Measurements from ENCODE around the gene IFI16.
"Not testable (repeated sequence)": the region's sequence is repeated elsewhere in the genome, so short reads cannot be mapped to it uniquely, and the experiment has no call there.

Gene IFI16

GRCh38 chr1:159008744-159009188 is 941 bp upstream of the IFI16 start:
- peak in 1 of 2 donors; percentile 41 for DNase-seq (ENCODE audit: low read depth in 2 of 2)

GRCh38 chr1:159009287-159009686 is 420 bp upstream of the IFI16 start:
- no peak for DNase-seq (ENCODE audit: low read depth in 2 of 2)

- DNase-seq (ENCODE audit: low read depth in 2 of 2) = no peak
Measured at GRCh38 chr1:159010391-159010790, 684 bp downstream of the IFI16 start.

- DNase-seq (ENCODE audit: low read depth in 2 of 2) = not testable (repeated sequence)
Measured at GRCh38 chr1:159011001-159011400, 1.3 kb downstream of the IFI16 start.

DNA sequence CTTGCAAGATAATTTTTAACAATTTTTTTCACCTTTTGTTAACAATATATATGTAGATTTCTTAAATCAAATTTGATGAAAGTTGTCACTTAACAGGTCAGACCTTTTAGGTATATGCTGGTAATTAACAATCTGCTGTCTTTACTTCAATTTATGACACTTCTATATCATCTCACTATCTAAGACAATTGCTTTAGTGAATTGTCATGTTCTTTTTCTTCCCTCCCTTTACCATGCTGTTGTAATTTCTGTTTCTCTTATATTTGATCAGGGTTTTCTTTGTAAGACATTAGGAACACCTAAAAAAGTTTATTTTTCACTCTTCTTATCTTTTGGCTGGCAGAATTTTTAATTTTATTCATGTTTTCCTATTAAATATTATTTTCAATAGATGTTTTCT is 2.0 kb downstream of the IFI16 start:
- DNase-seq (ENCODE audit: low read depth in 2 of 2) = no peak

GRCh38 chr1:159012495-159012894 is 2.8 kb downstream of the IFI16 start:
- no peak for DNase-seq (ENCODE audit: low read depth in 2 of 2)

GRCh38 chr1:159014003-159014571 is 4.4 kb downstream of the IFI16 start:
- no peak for DNase-seq (ENCODE audit: low read depth in 2 of 2)

GRCh38 chr1:159014851-159015250 is 5.1 kb downstream of the IFI16 start:
- no peak for DNase-seq (ENCODE audit: low read depth in 2 of 2)

DNA sequence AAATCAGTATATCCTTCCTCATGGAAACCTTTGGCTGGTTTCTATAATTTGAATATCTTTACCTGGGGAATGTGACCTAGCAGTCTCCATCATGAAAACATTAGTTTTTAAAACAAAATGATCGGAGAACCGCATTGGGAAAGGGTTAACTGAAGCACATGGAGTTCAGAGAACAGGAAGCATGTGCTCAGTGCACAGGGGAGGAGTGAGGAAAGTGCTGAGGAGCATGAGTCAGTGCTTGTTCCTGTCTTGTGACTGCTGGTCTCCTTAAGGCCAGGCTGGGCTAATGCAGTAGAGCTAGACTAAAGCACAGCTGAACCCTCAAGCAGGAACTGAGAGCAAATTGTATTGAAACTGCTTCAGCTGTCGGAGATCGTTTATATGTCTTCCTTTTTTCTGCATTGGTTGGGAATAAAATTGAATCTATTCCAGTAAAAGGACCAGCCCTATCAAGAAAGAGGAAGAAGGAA is 5.8 kb downstream of the IFI16 start:
- peak in 1 of 2 donors; percentile 62 for DNase-seq (ENCODE audit: low read depth in 2 of 2)

GRCh38 chr1:159023723-159024122 is 14.0 kb downstream of the IFI16 start:
- no peak for DNase-seq (ENCODE audit: low read depth in 2 of 2)

DNA sequence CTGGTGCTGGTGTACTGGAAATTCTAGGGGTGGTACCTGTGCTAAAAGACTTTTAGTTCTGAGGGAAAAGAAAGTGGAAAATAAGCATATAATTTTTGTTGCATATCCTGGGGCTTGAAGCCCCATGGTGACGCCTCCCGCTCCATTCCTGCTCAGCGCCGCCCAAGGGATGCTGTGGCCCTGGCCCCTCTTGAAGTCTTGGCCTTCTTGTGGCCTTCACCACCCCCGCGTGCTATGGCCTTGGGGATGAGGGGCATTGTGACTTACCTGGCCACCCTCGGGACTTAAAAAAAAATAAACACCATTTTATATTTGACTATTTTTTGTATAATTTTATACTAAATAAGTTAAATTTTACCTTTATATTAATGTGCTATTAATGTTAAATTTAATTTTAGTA is 15.3 kb downstream of the IFI16 start:
- no peak for DNase-seq (ENCODE audit: low read depth in 2 of 2)

GRCh38 chr1:159026841-159027240 is 17.1 kb downstream of the IFI16 start:
- not testable (repeated sequence) for DNase-seq (ENCODE audit: low read depth in 2 of 2)

GRCh38 chr1:159030311-159030710 is 20.6 kb downstream of the IFI16 start:
- DNase-seq (ENCODE audit: low read depth in 2 of 2) = no peak

DNA sequence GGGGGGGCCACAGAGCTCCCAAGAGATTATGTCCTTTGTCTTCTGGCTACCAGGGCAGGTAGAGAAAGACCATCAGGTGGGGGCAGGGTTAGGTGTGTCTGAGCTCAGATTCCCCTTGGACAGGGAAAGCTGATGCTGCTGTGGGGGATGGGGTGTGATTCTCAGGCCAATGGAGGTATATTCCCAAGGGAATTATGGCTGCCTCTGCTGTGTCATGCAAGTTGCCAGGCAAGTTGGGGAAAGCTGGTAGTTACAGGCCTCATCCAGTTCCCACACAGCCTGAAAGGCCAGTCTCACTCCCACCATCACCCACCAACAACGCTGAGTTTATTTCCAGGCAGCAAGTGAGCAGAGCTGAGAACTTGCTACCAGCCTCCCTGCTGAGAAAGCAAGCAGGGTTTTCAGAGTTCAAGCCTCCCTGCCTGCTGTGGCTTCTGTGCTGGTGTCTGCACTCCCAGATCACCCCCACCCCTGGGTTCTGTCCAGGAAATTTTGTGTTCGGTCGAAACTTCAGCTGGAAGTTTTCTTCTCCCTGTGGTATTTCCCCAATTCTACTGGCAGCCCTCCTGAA is 21.3 kb downstream of the IFI16 start:
- DNase-seq (ENCODE audit: low read depth in 2 of 2) = no peak

- no peak for DNase-seq (ENCODE audit: low read depth in 2 of 2)
Measured at GRCh38 chr1:159040206-159040605, 30.5 kb downstream of the IFI16 start.

DNA sequence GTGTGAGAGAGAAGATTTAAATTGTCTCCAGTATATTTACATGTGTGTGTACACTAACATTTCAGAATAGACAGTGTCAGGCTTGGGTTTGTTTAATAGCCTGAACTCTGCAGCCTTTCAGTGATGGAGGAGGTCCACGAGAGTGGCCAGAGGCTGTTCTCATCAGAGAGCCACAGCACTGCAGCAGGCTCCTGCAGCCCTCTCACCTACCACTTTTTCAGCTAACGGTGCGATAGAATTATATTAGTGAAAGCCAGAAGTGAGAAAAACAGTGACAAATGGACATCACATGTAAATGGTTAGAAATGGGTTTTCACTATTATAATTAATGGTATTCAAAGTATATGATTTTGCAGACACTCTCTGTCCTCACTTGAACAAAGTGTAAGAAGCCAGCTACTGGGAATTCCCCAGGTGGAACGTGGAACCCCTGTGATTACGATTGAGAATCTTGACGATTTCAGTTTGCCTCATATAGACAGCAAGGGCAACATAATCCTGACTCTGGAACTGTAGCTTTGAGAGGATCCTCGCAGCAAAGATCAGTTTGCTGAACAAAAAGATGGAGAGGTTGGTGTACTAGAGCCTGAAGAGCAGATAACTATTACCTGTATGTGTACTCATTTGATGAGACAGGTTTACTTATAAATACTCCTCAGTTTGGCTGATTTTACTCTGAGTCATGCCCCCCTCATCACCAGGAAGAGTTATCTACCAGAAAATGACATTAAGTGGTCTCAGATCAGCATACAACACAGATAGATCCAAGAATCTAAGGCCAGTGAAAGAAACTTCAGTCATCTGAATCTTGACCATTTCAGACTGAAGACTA is 31.4 kb downstream of the IFI16 start:
- no peak for DNase-seq (ENCODE audit: low read depth in 2 of 2)

DNA sequence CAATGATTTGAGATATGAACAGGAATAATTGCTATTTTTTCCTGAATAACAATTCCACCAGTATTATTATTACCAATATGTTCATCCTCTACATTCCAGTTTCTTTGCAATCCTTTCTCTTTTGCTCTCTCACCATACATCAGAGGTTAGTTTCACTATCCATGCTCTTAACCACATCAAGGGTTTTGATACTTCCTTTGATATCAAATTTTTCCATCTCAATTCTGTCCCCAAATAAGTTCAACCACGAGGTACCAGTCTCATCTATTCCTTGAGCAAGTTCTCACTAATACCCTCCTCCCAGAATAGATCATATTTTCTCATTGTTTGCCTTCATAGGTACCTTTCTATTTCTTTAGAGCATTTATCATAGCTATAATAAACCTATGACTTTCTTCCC is 36.8 kb downstream of the IFI16 start:
- DNase-seq (ENCODE audit: low read depth in 2 of 2) = not testable (repeated sequence)

- no peak for DNase-seq (ENCODE audit: low read depth in 2 of 2)
Measured at GRCh38 chr1:159051436-159051835, 41.7 kb downstream of the IFI16 start.

GRCh38 chr1:159054427-159054826 is 44.7 kb downstream of the IFI16 start:
- no peak for DNase-seq (ENCODE audit: low read depth in 2 of 2)

GRCh38 chr1:159055181-159055641 is 45.5 kb downstream of the IFI16 start:
- no peak for DNase-seq (ENCODE audit: low read depth in 2 of 2)

- no peak for DNase-seq (ENCODE audit: low read depth in 2 of 2)
Measured at GRCh38 chr1:159056069-159056698, 46.5 kb downstream of the IFI16 start.

DNA sequence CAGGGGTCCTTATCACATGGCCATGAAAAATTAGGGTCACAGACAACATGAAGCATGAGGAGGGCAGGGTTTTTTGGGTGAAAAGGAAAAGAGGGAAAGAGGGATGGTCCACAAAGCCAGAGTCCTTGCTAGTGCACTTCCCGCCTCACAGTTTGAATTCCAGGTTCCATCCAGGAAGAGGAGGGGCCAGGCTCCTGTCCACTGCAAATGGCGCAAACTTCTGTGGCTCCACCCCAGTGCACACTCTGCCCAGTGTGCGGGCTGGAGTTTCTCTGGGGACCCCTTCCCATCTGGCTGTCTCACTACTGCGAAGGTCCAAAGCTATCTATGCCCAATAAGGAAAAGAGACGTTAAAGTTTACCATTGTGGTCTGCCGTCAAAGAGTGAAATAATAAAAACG is 49.0 kb downstream of the IFI16 start:
- DNase-seq (ENCODE audit: low read depth in 2 of 2) = no peak
